Thymus (tissue), 11 donors: ENCODE measurements around the gene TNFRSF12A. TPM values are rescaled to one million over a fixed set of nuclear protein-coding genes. Genes with fewer than 3 reads are reported as not detected.
A peak's percentile ranks its signal among the peaks of the same experiment; 100 is the strongest.

Experiments used
- DNase-seq, 9 donors: peaks; one replicate each; pipeline ENCODE4 v3.0.0-alpha.2; 2013; ENCODE audit warnings: low spot score in 9 of 9, low read depth in 6 of 9, missing footprints in 1 of 9
- H3K27ac ChIP-seq, 2 donors: one replicate each; pipeline ENCODE4 v1.5.1; 2013; ENCODE audit warnings: control low read depth in 1 of 2, low read depth in 1 of 2, low read length in 1 of 2, mild to moderate bottlenecking in 1 of 2, moderate library complexity in 1 of 2
- H3K27me3 ChIP-seq, 2 donors: one replicate each; pipeline ENCODE4 v1.5.1; 2013; ENCODE audit warnings: low read length in 1 of 2; ENCODE audit not compliant: control insufficient read depth in 2 of 2, insufficient read depth in 1 of 2
- H3K36me3 ChIP-seq, 2 donors: one replicate each; pipeline ENCODE4 v1.5.1; 2013; ENCODE audit warnings: low read length in 1 of 2, mild to moderate bottlenecking in 1 of 2, moderate library complexity in 1 of 2; ENCODE audit not compliant: control insufficient read depth in 2 of 2, insufficient read depth in 2 of 2
- H3K4me1 ChIP-seq, 2 donors: one replicate each; pipeline ENCODE4 v1.5.1; 2013; ENCODE audit warnings: low read length in 2 of 2; ENCODE audit not compliant: control insufficient read depth in 2 of 2, insufficient read depth in 2 of 2
- H3K4me3 ChIP-seq, 2 donors: one replicate each; pipeline ENCODE4 v1.5.1; 2013; ENCODE audit warnings: low read length in 2 of 2, control low read depth in 1 of 2, mild to moderate bottlenecking in 1 of 2
- H3K9me3 ChIP-seq, 2 donors: one replicate each; pipeline ENCODE4 v1.5.1; 2013; ENCODE audit warnings: low read length in 1 of 2, mild to moderate bottlenecking in 1 of 2; ENCODE audit not compliant: control insufficient read depth in 2 of 2, insufficient read depth in 1 of 2
- WGBS: extraction: QIAGEN DNeasy Blood & Tissue Kit; methylation state at CpG from one replicate; pipeline ENCODE4 v1.1.7; 2013; 5-methylcytosine and 5-hydroxymethylcytosine counted together
- polyA plus RNA-seq: library from polyadenylated mRNA; stranded (reverse); fragments of 200-250 nt; gene quantifications from one replicate; pipeline ENCODE4 v1.2.3, GENCODE V29; 2013
- total RNA-seq: library from RNA; stranded (reverse); fragments of 120-200 nt; gene quantifications from one replicate; pipeline ENCODE4 v1.2.4, GENCODE V29; 2013
- donor health status: healthy.

TNFRSF12A gene
- total and polyA plus RNA-seq, 2 donors = 5.1 to 46.9 TPM

DNA sequence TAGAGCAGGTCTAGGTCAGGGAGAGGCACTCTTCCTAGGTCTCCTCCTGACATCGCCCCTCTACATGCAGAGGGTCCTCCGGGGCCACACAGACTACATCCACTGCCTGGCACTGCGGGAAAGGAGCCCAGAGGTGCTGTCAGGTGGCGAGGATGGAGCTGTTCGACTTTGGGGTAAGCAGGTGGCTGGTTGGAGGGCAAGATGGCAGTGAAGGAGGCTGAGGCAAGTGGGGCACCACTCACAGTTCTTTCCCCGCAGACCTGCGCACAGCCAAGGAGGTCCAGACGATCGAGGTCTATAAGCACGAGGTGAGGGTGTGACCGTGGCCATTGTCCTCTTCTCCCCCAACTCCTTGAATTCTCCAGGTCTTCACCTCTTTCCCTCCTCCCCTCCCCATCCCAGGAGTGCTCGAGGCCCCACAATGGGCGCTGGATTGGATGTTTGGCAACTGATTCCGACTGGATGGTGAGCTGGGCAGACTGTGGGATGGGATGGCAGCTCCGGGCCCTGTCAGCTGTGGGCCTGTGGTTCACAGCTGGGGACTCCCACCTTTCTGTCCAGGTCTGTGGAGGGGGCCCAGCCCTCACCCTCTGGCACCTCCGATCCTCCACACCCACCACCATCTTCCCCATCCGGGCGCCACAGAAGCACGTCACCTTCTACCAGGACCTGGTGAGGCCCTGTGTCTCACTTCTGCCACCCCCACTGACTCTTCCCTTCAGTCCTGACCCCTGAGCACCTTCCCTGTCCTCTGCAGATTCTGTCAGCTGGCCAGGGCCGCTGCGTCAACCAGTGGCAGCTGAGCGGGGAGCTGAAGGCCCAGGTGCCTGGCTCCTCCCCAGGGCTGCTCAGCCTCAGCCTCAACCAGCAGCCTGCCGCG, 6.7 kb downstream of the TNFRSF12A start:
- Histone ChIP-seq H3K36me3 (peaks cover 16 to 21% of the 10 kb centered on the region in 2 donors), H3K27ac (no peak overlapping the region), H3K4me3 (no peak overlapping the region), H3K27me3 (peaks cover 33 to 46% of the 10 kb centered on the region in 2 donors), H3K9me3 (peaks cover 0 to 24% of the 10 kb centered on the region in 2 donors), H3K4me1 (peaks cover 31 to 56% of the 10 kb centered on the region in 2 donors)
- WGBS = 98% methylated on average over 24 of the region's 24 CpGs
- DNase-seq = no peak

DNA sequence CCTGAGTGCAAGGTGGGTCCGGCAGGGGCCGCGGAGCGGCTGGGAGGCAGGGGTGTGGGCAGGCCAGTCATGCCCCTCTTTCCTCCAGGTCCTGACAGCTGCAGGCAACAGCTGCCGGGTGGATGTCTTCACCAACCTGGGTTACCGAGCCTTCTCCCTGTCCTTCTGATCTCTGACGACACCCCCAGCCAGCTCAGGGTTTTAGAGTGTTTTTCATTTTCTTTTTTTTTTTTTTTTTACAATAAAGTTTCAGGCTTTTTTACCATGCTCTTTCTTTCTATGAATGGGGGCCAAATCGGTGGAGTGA, 7.3 kb downstream of the TNFRSF12A start:
- Histone ChIP-seq H3K27me3 (peaks cover 36 to 46% of the 10 kb centered on the region in 2 donors), H3K4me1 (peaks cover 26 to 50% of the 10 kb centered on the region in 2 donors), H3K4me3 (no peak overlapping the region), H3K27ac (no peak overlapping the region), H3K36me3 (peaks cover 16 to 21% of the 10 kb centered on the region in 2 donors), H3K9me3 (peaks cover 0 to 24% of the 10 kb centered on the region in 2 donors)
- 96% methylated on average over 8 of the region's 8 CpGs for WGBS
- DNase-seq = no peak

DNA sequence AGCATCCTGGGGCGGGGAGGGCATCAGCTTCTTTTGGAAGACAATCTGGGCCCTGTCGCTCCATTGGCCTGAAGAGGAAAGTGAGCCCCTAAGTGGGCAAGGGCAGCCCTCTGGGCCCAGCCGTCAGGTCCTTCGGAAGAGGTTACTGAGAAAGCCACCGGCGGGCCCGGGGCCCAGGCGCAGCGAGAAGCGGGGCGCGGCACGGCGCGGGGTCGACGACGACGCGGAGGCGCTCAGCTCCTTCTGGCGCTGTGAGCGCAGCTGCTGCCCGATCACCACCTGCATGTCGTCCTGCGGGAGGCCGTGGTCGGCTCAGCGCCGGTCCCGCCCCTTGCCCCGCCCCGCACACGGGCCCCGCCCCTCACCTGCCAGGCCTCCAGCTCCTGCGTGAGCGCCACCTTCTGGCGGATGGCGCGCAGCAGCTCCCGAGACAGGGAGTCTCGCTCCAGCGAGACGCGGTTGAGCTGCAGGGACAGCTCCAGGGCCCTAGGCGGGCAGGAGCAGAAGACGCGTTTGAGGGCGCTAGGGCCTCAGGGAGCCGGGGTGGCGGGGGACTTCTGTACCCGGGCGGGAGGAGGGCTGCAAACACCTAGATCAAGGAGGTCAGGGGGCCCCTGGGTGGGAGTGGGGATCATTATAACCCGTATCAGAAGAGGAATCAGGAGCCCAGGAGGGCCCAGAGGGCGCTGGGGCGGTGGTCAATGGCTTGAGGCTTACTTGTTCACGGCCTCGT, 8.0 kb downstream of the TNFRSF12A start:
- WGBS = 7% methylated on average over 58 of the region's 58 CpGs
- peak; percentile 57 to 92 (median 85) for DNase-seq
- Histone ChIP-seq H3K27ac (peak overlapping the region in 1 of 2 donors; percentile 68), H3K9me3 (peaks cover 0 to 24% of the 10 kb centered on the region in 2 donors), H3K36me3 (peaks cover 16 to 21% of the 10 kb centered on the region in 2 donors), H3K4me1 (peaks cover 20 to 43% of the 10 kb centered on the region in 2 donors), H3K27me3 (peaks cover 41 to 49% of the 10 kb centered on the region in 2 donors), H3K4me3 (peak overlapping the region in 1 of 2 donors; percentile 23)

DNA sequence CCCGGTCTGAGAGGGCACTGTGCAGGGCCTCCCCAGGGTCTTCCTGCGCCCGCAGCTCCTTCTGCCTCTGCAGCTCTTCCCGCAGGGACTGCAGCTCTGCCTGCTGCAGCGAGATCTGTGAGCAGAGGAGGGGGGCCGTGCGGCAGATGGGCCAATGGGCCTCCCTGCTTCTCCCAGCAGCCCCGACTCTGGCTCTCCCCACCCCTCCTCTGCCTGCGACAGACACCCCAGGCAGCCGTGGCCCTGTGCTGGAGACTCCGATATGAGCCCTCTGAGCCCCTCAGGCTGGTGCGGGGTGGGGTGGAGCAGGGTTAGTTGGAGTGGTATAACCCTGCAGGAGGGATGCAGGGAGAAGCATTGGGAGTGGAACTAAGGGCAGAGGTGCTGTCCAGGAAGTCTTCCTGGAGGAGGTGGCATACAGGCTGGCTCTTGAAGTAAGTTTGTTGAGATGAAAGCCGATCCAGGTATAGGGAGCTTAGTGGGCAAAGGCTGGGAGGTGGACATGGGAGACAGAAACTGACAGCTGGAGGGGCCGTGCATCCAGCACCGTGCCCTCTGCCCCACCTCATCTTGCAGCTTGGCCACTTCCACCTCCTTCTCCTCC, 8.7 kb downstream of the TNFRSF12A start:
- Histone ChIP-seq H3K27me3 (peaks cover 48 to 56% of the 10 kb centered on the region in 2 donors), H3K27ac (no peak overlapping the region), H3K4me3 (peak overlapping the region in 1 of 2 donors; percentile 15), H3K36me3 (peaks cover 16 to 21% of the 10 kb centered on the region in 2 donors), H3K4me1 (peaks cover 14 to 36% of the 10 kb centered on the region in 2 donors), H3K9me3 (peaks cover 0 to 24% of the 10 kb centered on the region in 2 donors)
- 31% methylated on average over 15 of the region's 15 CpGs for WGBS
- no peak for DNase-seq

DNA sequence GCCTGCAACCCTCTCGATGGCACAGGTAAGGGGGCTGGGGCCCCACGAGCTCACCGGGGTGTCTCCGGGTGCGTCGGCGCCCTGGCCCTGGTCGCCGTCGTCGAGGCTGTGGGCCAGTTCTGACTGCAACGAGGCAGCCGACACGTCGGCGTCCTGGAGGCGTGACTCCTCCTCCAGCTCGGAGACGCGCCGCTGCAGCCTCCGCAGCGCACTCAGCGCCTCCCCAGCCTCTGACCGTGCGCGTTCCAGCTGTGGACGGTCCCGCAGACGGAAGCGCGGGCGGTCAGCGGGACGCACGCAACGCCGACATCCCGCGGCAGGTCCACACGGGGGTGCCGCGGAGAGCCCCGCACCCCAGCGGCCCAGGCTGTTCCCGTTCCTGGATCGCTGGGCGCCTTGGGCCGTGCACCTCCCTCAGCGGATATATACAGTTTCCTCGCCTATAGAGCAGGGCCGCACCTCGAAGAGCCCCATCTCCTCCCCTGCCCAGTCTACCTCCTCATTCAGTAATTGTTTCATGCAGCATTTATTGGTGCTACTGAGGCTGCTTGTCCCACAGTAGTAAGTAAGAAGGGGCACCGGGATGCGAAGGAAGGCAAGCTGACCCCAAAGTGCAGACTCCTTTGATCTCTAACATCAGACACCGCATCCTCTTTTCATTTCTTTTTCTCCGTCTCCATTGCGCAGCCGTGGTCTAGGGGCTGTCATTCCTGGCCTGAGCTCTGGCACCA, 9.5 kb downstream of the TNFRSF12A start:
- Histone ChIP-seq H3K27ac (no peak overlapping the region), H3K4me3 (no peak overlapping the region), H3K36me3 (peaks cover 16 to 21% of the 10 kb centered on the region in 2 donors), H3K27me3 (peaks cover 51 to 64% of the 10 kb centered on the region in 2 donors), H3K4me1 (peaks cover 13 to 28% of the 10 kb centered on the region in 2 donors), H3K9me3 (peaks cover 0 to 24% of the 10 kb centered on the region in 2 donors)
- peak in 1 of 9 donors; percentile 32 for DNase-seq
- 9% methylated on average over 59 of the region's 59 CpGs for WGBS

DNA sequence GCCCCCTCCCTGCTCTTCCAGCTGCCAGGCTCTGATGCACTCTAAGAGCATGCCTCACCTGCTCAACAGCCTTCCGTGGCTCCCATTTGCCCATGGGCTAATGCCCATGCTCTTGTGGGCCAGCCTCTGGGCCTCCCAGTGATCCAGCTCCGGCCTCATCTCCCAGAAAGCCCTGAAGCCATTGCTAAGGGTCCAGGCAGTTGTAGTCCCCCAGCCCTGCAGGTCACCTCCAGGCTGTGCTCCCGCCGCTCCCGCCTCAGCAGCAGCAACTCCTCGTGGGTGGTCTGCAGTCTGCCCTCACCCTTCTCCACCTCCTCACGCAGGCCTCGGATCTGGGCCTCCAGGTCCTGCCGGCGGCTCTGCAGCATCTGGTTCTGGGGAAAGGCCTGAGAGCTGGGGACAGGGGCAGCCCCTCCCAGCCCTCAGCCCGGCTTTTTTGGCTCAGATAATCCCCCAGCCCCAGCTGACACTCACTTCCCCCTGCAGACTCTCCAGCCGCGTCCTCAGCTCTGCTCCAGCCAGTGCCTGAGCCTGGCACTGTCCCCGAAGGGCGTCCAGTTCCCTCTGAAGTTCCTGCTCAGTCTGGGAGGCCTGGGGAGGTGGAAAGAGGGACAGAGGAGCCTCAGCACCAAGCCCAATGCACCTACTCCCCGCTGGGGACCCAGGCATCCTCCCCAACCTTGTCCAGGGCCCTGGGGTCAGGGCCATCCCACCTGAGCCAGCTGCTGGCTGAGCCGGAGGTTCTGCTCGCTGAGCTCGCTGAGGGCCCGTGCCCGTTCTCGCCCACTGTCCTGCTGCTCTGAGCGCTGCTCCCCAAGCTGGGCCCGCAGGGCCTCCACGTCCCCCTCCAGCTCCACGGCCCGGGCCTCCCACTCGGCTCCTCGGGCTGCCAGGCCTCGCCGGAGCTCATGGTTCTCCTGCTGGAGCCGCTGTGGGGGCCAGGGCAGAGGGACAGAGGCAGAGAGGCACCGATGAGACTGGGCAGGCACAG, 10.3 kb downstream of the TNFRSF12A start:
- no peak overlapping the region for H3K27ac ChIP-seq
- peaks cover 16 to 19% of the 10 kb centered on the region in 2 donors for H3K36me3 ChIP-seq
- peaks cover 13 to 25% of the 10 kb centered on the region in 2 donors for H3K4me1 ChIP-seq
- no peak for DNase-seq
- peaks cover 0 to 24% of the 10 kb centered on the region in 2 donors for H3K9me3 ChIP-seq
- no peak overlapping the region for H3K4me3 ChIP-seq
- H3K27me3 ChIP-seq = peaks cover 59 to 73% of the 10 kb centered on the region in 2 donors
- WGBS = 86% methylated on average over 33 of the region's 33 CpGs

DNA sequence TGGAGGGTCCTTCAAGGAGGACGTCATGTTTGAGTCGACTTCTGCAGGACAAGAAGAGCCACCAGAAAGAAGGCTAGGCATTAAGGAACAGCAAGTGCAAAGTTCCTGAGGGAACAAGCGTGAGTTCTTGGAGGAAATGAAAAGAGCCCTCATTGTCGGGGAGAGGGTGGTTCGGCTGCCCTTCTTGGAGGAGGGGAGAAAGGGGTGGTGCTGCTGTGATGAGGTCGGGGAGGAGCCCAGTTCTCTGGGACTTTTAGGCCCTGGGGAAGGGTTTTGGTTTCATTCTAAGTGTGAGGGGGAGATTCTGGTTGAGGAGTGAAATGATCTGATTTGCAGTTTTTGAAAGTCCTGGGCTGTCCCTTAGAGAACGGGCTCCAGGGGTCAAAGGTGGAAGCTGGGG, 12.5 kb downstream of the TNFRSF12A start:
- peaks cover 0 to under 1% of the 10 kb centered on the region in 2 donors for H3K36me3 ChIP-seq
- WGBS = 52% methylated on average over 7 of the region's 7 CpGs
- no peak overlapping the region for H3K27ac ChIP-seq
- H3K9me3 ChIP-seq = peaks cover 0 to 11% of the 10 kb centered on the region in 2 donors
- peaks cover 13 to 25% of the 10 kb centered on the region in 2 donors for H3K4me1 ChIP-seq
- DNase-seq = no peak
- H3K4me3 ChIP-seq = no peak overlapping the region
- peaks cover 79 to 94% of the 10 kb centered on the region in 2 donors for H3K27me3 ChIP-seq
